Stimulated activated CD4-positive, alpha-beta T cell treated with anti-CD3 and anti-CD28 coated beads, TNF-alpha, amount 100 ng/mL, for 1 hour (primary cell): ENCODE measurements around the gene STK38L.
A peak's percentile ranks its signal among the peaks of the same experiment; 100 is the strongest.

Source experiments
- DNase-seq, 3 donors: peaks; one replicate each; pipeline ENCODE4 v3.0.0-alpha.2; 2020; ENCODE audit warnings: low read depth in 3 of 3, low spot score in 1 of 3

STK38L gene

GRCh38 chr12:27309995-27310315, 65.9 kb downstream of the STK38L start:
- DNase-seq: no peak

DNA sequence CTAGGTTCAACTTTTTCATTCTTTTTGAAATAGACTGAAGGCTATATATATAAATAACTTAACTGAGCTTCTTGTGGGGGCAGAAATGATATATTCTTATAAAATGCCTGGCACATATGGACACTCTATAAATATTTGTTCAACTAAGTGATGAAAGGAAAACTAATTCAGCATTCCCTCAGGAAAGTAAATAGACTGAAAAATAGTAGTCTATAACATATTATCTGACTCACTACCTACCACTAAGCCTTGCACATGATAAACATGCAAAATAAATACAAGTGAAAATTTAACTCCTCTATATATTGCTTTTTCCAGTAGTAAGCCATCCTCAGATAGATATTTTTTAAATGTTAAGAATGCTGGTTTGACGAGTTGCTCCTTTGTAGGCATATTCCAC, 72.9 kb downstream of the STK38L start:
- no peak for DNase-seq

- no peak for DNase-seq
These were observed 75.3 kb downstream of the STK38L start for GRCh38 chr12:27319409-27319808.

DNA sequence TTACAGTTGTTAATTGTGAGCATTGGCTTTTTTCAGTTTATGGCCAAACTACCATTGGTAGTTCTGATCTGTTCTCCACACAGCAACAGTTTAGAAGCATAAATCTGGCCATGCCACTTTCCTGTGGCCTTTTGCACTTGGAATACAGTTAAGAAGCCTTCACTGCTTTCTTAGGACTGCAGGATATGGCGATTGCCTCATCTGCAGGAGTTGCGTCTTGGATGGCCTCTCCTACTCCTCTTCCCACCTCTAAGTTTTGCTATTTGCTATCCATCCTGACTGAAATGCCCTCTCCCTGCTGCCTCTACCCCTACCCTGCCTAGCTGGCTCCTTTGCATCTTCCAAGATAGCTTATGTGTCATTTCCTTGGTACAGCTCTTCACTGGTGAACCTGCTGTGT, 75.8 kb downstream of the STK38L start:
- no peak for DNase-seq

DNA sequence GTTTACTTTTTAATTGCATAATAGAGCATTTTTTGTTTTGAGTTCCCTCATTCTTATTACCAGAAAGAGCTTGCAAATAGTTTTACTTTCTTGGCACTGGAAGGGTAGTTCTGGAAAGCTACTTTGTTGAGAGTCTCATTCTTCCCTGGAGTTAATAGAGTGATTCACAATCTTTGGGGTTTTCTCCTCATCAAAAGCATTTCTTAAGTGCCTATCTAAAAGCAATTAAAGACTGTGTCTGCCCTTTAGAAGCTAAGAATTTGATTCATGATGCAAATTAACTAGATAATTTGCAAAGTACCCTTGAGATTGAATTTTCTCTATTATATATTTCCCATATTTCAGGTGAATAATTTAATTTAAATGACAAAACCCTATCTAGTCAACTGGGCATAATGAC, 80.4 kb downstream of the STK38L start:
- DNase-seq: no peak

- DNase-seq: no peak
These were observed 86.8 kb downstream of the STK38L start for GRCh38 chr12:27330846-27331245.

DNA sequence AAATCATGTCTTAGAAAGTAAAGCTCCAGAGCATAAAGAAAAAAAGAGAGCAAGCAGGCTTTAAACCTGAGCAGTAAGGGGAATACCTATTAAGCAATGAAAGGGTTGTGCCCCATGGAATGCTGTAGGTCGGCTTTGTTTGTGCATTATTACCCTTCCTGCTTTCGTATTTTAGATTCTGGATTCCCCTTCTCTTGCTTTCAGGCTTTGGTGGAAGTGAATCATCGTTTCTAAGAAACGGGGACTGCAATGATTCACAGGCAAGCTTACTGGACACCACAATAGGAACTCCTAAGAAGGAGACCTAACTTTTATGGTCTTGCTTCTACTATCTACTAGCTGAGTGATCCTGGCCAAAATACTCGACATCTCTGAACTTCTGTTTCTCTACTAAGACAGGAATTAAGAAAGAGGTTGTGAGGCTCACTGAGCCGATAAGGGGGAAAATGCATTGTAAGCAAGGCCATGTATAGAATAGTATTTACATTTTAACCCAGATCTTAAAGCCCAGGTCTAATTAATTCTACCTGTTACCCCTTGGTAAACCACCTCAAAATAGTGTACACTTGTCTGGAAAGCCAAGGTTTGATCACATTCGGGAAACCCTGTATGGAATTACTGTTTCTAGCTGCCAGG, 87.3 kb downstream of the STK38L start:
- no peak for DNase-seq

- no peak for DNase-seq
These were observed 87.8 kb downstream of the STK38L start for GRCh38 chr12:27331927-27332324.

DNA sequence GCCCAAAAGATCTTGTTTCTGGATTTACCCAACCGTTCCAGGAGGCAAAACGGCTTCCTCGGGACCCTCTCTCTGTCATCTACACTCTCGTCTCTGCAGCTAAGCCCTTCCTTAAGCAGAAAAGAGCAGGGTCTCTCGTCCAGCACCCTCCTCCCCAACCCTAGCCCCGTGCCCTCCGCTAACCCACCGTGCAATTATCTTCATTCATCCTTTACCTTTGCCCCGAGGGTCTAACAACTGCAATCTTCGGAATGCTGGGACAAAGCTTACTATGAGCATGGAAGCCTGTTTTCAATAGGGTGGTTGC, 88.3 kb downstream of the STK38L start:
- peak in 1 of 3 donors; percentile 4 for DNase-seq

- DNase-seq: peak in 1 of 3 donors; percentile 21
These were observed 88.8 kb downstream of the STK38L start, which contains the start of gene BMAL2 for GRCh38 chr12:27332714-27333402. TSS of gene BMAL2 (plus strand) at chr12:27332836. CDS start at chr12:27333073, 237 bp downstream.

GRCh38 chr12:27333403-27334009, 89.4 kb downstream of the STK38L start:
- peak in 1 of 3 donors; percentile 30 for DNase-seq

- DNase-seq: no peak
These were observed 90.1 kb downstream of the STK38L start for GRCh38 chr12:27334042-27334720.

- DNase-seq: no peak
These were observed 90.6 kb downstream of the STK38L start for GRCh38 chr12:27334721-27335082.

- DNase-seq: no peak
These were observed 91.5 kb downstream of the STK38L start for GRCh38 chr12:27335364-27336281.

DNA sequence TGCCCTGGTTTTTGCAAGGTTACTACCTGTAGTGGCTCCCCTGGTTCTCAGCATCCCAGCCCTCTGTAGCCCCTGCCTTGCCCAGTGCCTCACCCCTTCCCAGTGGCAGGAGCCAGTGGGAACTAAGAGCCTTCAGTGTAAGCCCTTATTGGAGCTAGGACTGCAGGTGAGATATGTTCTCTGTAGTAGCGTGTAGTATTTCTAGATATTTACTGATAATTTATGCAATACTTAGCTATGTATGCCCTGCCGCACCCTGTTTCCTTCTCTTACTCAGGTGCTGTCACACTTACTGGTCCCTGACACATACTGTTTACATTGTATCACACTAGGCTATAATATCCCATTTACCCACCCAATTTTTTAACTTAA, 92.2 kb downstream of the STK38L start:
- no peak for DNase-seq

DNA sequence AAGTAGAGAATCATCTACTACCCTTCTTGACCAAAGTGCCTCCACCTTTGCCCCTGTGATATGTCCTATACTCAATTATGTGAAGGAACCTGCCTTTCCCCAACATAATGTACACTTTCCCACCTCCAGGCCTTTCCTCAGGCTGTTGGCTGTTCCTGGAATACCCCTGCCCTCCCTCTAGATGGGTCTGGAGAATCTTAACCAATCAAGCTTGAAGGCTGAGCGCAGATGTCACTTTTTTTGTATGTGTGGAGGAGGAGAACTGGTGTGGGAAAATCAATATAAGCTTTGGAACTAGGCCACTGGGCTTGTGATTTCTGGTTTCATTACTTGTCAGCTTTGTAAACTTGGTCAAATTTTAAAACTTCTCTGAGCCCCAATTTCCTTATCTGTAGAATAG, 93.3 kb downstream of the STK38L start:
- DNase-seq: no peak

GRCh38 chr12:27338473-27338872, 94.4 kb downstream of the STK38L start:
- DNase-seq: no peak

DNA sequence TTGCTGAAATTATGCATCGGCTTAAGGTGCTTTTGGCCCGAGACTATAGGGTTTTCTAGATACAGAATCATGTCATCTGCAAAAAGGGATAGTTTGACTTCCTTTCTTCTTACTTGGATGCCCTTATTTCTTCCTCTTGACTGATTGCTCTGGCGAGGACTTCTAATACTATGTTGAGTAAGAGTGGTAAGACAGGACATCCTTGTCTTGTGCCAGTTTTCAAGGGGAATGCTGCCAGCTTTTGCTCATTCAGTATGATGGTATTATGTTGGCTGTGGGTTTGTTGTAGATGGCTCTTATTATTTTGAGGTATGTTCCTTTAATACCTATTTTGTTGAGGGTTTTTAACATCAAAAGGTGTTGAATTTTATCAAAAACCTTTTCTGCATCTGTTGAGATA, 96.9 kb downstream of the STK38L start:
- DNase-seq: no peak

DNA sequence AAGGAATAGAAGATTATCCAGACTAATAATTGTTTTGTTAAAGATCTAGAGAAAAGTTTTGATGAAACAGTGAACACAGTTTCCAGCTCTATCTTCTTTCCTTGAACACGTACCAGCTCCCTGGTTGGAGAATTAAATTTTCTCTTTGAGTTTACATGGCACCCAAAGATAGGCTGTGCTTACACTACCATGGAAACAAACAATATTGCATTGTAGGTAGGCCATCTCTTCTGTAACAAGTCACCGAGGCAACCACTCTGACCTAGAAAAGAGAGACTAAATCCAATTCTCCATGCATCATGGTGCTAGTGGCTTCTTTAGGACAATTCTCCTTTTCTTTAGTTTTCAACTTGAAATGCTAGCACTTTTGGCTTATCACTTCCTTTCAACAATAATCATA, 98.5 kb downstream of the STK38L start:
- DNase-seq: no peak

- DNase-seq: no peak
These were observed 99.3 kb downstream of the STK38L start for GRCh38 chr12:27343255-27344000.

GRCh38 chr12:27344246-27344645, 100.2 kb downstream of the STK38L start:
- DNase-seq: no peak
